Activated effector memory CD4-positive, alpha-beta T cell treated with Interleukin-2 at 50 U/mL for 16 hours (primary cell): ENCODE data around the gene ABLIM3.

Experiments used
- DNase-seq: peaks from one replicate; pipeline ENCODE4 v3.0.0-alpha.2; 2020

The ABLIM3 gene

GRCh38 chr5:149141224-149141956, at the start of gene ABLIM3:
ABLIM3 (plus strand) TSS chr5:149141493; CDS start chr5:149142096, 603 bp downstream.
- DNase-seq, result peak; percentile 62

- no peak for DNase-seq
These were observed 47.7 kb upstream of the ABLIM3 start for GRCh38 chr5:149093625-149094024.

DNA sequence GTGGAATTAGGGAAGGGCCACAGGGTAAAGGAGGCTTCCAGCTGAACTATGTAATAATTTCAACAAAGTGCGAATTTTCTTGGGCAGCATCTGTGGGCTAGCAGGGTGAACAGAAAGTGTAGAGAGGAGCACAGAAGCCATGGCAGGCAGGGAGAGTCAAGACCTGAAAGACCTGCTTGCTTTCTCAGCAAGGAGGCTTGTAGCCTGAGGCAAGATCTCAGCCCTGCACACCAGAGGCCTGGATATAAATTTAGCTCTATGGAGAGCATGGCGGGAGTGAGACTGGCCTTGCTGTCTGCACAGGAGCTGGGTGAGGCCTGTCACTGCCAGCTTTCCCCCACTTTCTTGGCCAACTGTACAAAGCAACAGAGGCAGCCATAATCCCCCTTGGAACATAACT, 46.3 kb upstream of the ABLIM3 start:
- no peak for DNase-seq

DNA sequence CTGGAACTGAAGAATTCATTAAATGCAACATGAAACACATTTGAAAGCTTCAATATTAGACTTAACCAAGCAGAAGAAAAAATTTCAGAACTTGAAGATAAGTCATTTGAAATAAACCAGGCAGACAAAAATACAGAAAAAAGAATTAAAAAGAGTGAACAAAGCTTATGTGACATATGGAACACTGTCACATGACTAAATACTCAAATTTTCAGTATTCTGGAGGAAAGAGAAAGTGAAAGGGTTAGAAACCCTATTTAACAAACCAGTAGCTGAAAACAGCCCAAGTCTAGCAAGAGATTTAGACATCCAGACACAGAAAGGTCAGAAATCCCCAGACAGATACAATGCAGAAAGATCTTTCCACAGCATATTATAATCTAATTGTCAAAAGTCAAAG, 41.4 kb upstream of the ABLIM3 start:
- DNase-seq, result no peak

GRCh38 chr5:149100331-149100730, 41.0 kb upstream of the ABLIM3 start:
- DNase-seq, result no peak

DNA sequence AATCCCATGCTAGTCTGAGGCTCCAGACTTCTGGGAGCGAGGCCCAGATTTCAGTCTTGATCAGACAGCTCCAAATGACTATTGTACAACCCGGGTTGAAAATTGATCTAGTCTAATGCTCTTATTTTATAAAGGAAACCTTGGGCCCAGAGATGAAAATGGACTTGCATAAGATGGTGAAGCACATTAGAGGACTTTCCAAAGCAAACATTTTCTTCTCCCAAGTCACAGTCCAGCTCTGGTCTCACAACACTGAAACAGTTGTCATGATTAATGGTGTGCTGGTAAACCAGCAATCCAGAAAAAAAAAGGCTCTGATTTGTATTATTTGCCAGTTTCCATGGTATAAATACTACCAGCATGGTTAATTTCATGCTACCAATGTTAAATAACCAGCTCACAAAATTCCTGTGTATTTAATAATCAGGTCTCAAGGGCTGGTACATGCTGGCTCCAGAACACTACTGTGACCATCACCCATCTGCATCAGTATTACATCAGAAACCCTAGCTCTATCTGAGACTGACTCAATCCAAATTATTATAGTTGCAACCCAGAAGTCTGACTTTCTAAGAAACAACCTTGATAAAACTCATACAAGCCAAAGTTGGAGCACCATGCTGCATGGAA, 32.5 kb upstream of the ABLIM3 start:
- DNase-seq, result no peak

GRCh38 chr5:149110406-149110805, 30.9 kb upstream of the ABLIM3 start:
- DNase-seq, result no peak

DNA sequence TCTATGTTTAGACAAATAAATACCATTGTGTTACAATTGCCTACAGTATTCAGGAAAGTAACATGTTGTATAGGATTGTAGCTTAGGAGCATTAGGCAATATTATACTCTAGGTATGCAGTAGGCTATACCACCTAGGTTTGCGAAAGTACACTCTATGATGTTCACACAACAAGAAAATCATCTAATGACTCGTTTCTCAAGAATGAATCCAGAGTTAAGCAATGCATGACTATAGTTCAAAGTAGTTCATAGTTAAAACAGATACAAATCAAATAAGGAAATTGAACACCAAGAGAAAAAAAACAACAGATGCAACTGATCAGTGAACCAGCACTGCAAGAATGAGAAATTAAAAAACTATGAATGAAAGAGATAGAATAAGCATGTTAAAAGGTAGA, 27.6 kb upstream of the ABLIM3 start:
- no peak for DNase-seq

- DNase-seq, result peak; percentile 2
These were observed 26.6 kb upstream of the ABLIM3 start for GRCh38 chr5:149114403-149115312.

DNA sequence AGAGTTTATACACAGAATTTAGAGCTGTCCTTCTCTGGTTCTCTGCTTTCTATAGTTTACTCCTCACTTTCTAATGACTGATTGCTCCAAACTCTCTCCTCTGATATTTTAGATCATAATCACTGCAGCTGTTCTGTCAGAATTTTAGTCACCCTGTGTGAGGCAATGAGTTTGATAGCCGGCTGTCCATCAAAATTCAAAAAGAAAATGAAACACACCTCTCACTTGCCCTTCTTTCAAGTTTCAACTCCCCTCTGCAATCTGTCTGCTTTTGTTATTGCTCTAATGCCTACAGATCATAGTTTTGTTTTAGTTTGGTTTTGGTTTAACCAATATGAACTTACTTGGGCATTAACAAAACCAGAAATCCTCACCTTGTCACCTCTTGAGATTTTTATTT, 23.3 kb upstream of the ABLIM3 start:
- DNase-seq, result no peak

GRCh38 chr5:149118463-149118862, 22.8 kb upstream of the ABLIM3 start:
- DNase-seq, result no peak

- no peak for DNase-seq
These were observed 20.1 kb upstream of the ABLIM3 start for GRCh38 chr5:149121145-149121544.

- DNase-seq, result no peak
These were observed 18.1 kb upstream of the ABLIM3 start for GRCh38 chr5:149123211-149123610.

GRCh38 chr5:149125386-149125891, 15.9 kb upstream of the ABLIM3 start:
- no peak for DNase-seq

- no peak for DNase-seq
These were observed 14.4 kb upstream of the ABLIM3 start for GRCh38 chr5:149126906-149127305.

DNA sequence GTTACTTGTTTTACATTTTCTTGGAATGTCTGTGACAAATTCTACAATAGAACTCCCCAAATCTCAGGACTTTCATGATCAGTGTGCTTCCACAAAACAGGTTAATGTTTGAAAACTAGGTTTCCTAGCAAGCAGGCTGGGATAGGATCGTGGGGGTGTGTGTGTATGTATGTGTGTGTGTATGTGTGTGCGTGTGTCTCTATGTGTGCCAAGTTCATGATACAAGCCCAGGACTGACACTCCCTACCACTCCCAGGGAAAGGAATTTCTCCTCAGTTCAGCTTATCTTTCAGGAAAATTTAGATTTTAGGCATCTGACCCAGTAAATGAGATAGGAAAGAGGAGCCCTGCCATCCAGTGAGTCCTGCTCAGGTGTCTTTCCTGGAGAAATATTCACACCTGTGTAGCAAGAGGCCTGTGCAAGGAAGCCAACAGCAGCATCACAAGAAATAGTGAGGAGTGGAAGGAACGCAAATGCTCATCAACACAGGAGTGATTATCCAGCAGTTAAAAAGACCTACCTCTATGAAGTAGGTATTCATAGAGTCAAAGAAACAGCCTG, 13.8 kb upstream of the ABLIM3 start:
- no peak for DNase-seq

DNA sequence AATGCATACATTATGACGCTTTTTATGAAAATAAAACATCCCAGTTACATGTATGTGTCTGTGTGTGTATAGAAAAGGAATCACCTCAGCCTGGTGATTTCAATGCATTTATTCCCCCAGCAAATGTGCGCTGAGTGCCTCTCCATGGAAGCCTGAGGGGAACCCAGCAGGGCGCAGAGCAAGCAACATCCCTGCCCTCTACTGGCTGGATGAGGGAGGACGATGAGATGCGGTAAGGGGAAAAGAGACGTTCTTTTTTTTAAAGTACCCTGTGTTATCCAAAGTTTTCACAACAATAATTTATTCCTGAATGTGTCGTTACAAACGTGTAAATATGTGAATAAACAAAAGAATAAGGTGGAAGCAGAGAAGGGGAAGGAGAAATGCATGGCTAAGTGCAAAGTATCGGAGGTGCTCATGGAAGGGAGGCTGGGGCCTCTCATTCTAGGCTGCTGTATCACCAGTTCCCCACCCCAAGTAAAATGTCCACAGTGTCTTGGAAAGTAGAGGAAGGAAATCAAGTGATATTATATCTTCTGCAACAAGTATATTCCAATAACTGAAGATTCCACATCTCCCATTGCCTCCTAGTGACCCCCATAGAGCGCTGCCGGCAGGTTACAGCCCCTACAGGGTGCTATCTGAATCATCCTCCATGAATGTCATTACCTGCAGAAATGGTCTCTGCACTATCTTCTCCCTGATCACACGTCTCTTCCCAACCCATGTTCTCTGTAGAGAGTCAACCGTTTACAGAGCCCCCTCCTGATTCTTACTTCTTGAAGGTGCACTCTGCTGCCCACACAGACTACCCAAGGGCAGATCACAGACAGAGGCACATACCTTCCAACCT, 13.0 kb upstream of the ABLIM3 start:
- no peak for DNase-seq

GRCh38 chr5:149129181-149129580, 12.1 kb upstream of the ABLIM3 start:
- no peak for DNase-seq

GRCh38 chr5:149130121-149130914, 11.0 kb upstream of the ABLIM3 start:
- DNase-seq, result no peak

- DNase-seq, result no peak
These were observed 8.8 kb upstream of the ABLIM3 start for GRCh38 chr5:149132474-149132873.
